PC-9 (cell line): Measurements from ENCODE around the gene GFY.

Experiments
- EZH2 ChIP-seq: fragments of 200-600 bp; sonication (generic); IDR thresholded peaks from 2 replicates; pipeline ENCODE4 v1.8.0; 2017; ENCODE audit warnings: antibody characterized with exemption, low read depth
- TF ChIP-seq, protein P1 (sequence below): fragments of 200-600 bp; sonication (generic); conservative IDR thresholded peaks from 2 replicates; pipeline ENCODE4 v1.6.1; 2017; ENCODE audit warnings: mixed run types, antibody characterized with exemption, mild to moderate bottlenecking, moderate library complexity

DNA sequence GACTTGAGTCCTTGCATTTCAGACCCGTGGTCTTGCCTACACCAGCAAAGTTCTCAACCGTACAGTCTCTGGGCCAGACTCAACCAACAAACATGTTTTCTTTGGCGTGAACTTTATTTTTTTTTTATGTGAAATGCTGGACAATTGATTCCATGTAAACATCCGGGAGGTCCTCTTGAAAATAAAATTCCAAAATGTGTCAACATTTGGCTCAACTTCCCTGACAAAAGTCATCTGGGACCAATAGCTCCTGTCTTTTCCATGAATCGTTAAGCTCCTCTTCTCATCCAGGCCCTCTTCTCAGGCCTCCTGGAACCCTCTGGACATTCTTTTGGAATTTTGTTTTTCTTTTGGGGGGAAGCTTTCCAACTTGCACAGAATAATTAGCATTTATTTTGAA lies 30.6 kb downstream of the GFY start:
- TF ChIP-seq, protein P1, sequence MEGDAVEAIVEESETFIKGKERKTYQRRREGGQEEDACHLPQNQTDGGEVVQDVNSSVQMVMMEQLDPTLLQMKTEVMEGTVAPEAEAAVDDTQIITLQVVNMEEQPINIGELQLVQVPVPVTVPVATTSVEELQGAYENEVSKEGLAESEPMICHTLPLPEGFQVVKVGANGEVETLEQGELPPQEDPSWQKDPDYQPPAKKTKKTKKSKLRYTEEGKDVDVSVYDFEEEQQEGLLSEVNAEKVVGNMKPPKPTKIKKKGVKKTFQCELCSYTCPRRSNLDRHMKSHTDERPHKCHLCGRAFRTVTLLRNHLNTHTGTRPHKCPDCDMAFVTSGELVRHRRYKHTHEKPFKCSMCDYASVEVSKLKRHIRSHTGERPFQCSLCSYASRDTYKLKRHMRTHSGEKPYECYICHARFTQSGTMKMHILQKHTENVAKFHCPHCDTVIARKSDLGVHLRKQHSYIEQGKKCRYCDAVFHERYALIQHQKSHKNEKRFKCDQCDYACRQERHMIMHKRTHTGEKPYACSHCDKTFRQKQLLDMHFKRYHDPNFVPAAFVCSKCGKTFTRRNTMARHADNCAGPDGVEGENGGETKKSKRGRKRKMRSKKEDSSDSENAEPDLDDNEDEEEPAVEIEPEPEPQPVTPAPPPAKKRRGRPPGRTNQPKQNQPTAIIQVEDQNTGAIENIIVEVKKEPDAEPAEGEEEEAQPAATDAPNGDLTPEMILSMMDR, result no peak
- TF ChIP-seq EZH2, result no peak
